HEK293 (cell line): ENCODE results near the gene RRP9.

Experiments used
- CTCF ChIA-PET: fragments of 350-600 bp; formaldehyde crosslinking; extraction: SDS; loops from one replicate; lab custom pipeline; 2021; ENCODE audit warnings: antibody characterized with exemption; lab: Yijun Ruan, JAX
- POLR2A ChIA-PET: fragments of 300-600 bp; formaldehyde crosslinking; extraction: SDS; loops from one replicate; lab custom pipeline; 2020; ENCODE audit warnings: antibody characterized with exemption, inconsistent platforms; lab: Yijun Ruan, JAX
- H3K27ac ChIP-seq: fragments of 200-500 bp; sonication (Bioruptor generic); 2 replicates; pipeline ENCODE4 v1.5.1; 2014; ENCODE audit warnings: low read depth, low read length, control low read depth, inconsistent platforms; ENCODE audit errors: extremely low read depth
- H3K36me3 ChIP-seq, 2 experiments: fragments of 200-500 bp in 1 of 2; sonication (Bioruptor generic) in 1 of 2; 1 replicate in 1 of 2; 2 replicates in 1 of 2; pipeline ENCODE4 v1.5.1; 2014 to 2017; ENCODE audit warnings: inconsistent platforms in 2 of 2, low read length in 2 of 2; ENCODE audit not compliant: control insufficient read depth in 2 of 2, insufficient read depth in 1 of 2
- H3K4me1 ChIP-seq: fragments of 200-500 bp; sonication (Bioruptor generic); 2 replicates; pipeline ENCODE4 v1.5.1; 2014; ENCODE audit warnings: mild to moderate bottlenecking, low read length, inconsistent platforms; ENCODE audit not compliant: control insufficient read depth, insufficient read depth
- H3K4me3 ChIP-seq: 2 replicates; pipeline ENCODE4 v1.5.1; 2011; ENCODE audit warnings: low read depth, mild to moderate bottlenecking, control low read depth, low read length, moderate library complexity
- H3K9me3 ChIP-seq: fragments of 200-500 bp; sonication (Bioruptor generic); 2 replicates; pipeline ENCODE4 v1.5.1; 2014; ENCODE audit warnings: low read depth, low read length, inconsistent platforms; ENCODE audit not compliant: control insufficient read depth, insufficient read depth
- EGR2 ChIP-seq: fragments of 450-650 bp; formaldehyde crosslinking; IDR thresholded peaks from 2 replicates; pipeline ENCODE4 v1.5.1; 2016; ENCODE audit warnings: low read depth, missing biosample characterization, missing genetic modification characterization
- GLI4 ChIP-seq: fragments of 450-650 bp; formaldehyde crosslinking; IDR thresholded peaks from 2 replicates; pipeline ENCODE4 v1.5.1; 2016; ENCODE audit warnings: missing biosample characterization, missing genetic modification characterization
- GLIS2 ChIP-seq: fragments of 450-650 bp; formaldehyde crosslinking; IDR thresholded peaks from 2 replicates; pipeline ENCODE4 v1.5.1; 2016; ENCODE audit warnings: missing biosample characterization, missing genetic modification characterization
- MZF1 ChIP-seq: fragments of 450-650 bp; formaldehyde crosslinking; IDR thresholded peaks from 2 replicates; pipeline ENCODE4 v1.5.1; 2017; ENCODE audit warnings: missing biosample characterization, missing genetic modification characterization, borderline replicate concordance
- OVOL3 ChIP-seq: fragments of 450-650 bp; formaldehyde crosslinking; IDR thresholded peaks from 2 replicates; pipeline ENCODE4 v1.5.1; 2016; ENCODE audit warnings: missing biosample characterization, missing genetic modification characterization
- ZFHX2 ChIP-seq: fragments of 450-650 bp; formaldehyde crosslinking; conservative IDR thresholded peaks from 2 replicates; pipeline ENCODE4 v1.5.1; 2016; ENCODE audit warnings: missing biosample characterization, missing genetic modification characterization
- ZFP69B ChIP-seq: fragments of 450-650 bp; formaldehyde crosslinking; IDR thresholded peaks from 2 replicates; pipeline ENCODE4 v1.5.1; 2016; ENCODE audit warnings: missing biosample characterization, missing genetic modification characterization
- ZNF140 ChIP-seq: fragments of 450-650 bp; formaldehyde crosslinking; IDR thresholded peaks from 2 replicates; pipeline ENCODE4 v1.5.1; 2016; ENCODE audit warnings: missing biosample characterization, missing genetic modification characterization
- ZNF302 ChIP-seq: fragments of 450-650 bp; formaldehyde crosslinking; IDR thresholded peaks from 2 replicates; pipeline ENCODE4 v1.5.1; 2016; ENCODE audit warnings: missing biosample characterization, missing genetic modification characterization, low read depth
- ZNF354C ChIP-seq: fragments of 450-650 bp; formaldehyde crosslinking; IDR thresholded peaks from 2 replicates; pipeline ENCODE4 v1.5.1; 2016; ENCODE audit warnings: missing biosample characterization, missing genetic modification characterization, low read depth, borderline replicate concordance
- ZNF391 ChIP-seq: fragments of 450-650 bp; formaldehyde crosslinking; IDR thresholded peaks from 2 replicates; pipeline ENCODE4 v1.5.1; 2016; ENCODE audit warnings: low read depth, missing biosample characterization, missing genetic modification characterization, borderline replicate concordance
- ZNF426 ChIP-seq: fragments of 450-650 bp; formaldehyde crosslinking; IDR thresholded peaks from 2 replicates; pipeline ENCODE4 v1.5.1; 2017; ENCODE audit warnings: missing biosample characterization, missing genetic modification characterization, mild to moderate bottlenecking, inconsistent platforms, moderate library complexity
- ZNF473 ChIP-seq: fragments of 450-650 bp; formaldehyde crosslinking; IDR thresholded peaks from 2 replicates; pipeline ENCODE4 v1.5.1; 2017; ENCODE audit warnings: missing biosample characterization, missing genetic modification characterization
- ZNF521 ChIP-seq: fragments of 450-650 bp; formaldehyde crosslinking; IDR thresholded peaks from 2 replicates; pipeline ENCODE4 v1.5.1; 2017; ENCODE audit warnings: missing biosample characterization, mild to moderate bottlenecking, missing genetic modification characterization
- ZNF560 ChIP-seq: fragments of 450-650 bp; formaldehyde crosslinking; IDR thresholded peaks from 2 replicates; pipeline ENCODE4 v1.5.1; 2017; ENCODE audit warnings: missing biosample characterization, missing genetic modification characterization, borderline replicate concordance
- ZNF624 ChIP-seq: fragments of 450-650 bp; formaldehyde crosslinking; IDR thresholded peaks from 2 replicates; pipeline ENCODE4 v1.5.1; 2017; ENCODE audit warnings: missing biosample characterization, missing genetic modification characterization
- ZNF677 ChIP-seq: fragments of 450-650 bp; IDR thresholded peaks from 2 replicates; pipeline ENCODE4 v1.5.0; 2018; ENCODE audit warnings: missing biosample characterization, mild to moderate bottlenecking, missing genetic modification characterization, moderate library complexity
- ZNF707 ChIP-seq: fragments of 450-650 bp; formaldehyde crosslinking; IDR thresholded peaks from 2 replicates; pipeline ENCODE4 v1.5.1; 2016; ENCODE audit warnings: missing biosample characterization, missing genetic modification characterization
- ZNF791 ChIP-seq: fragments of 450-650 bp; formaldehyde crosslinking; IDR thresholded peaks from 2 replicates; pipeline ENCODE4 v1.5.1; 2016; ENCODE audit warnings: missing biosample characterization, missing genetic modification characterization
- TF ChIP-seq, protein P1 (sequence below): fragments of 450-650 bp; formaldehyde crosslinking; IDR thresholded peaks from 2 replicates; pipeline ENCODE4 v1.5.1; 2017; ENCODE audit warnings: missing biosample characterization, missing genetic modification characterization
- TF ChIP-seq, protein P2 (sequence below): fragments of 450-650 bp; formaldehyde crosslinking; IDR thresholded peaks from 2 replicates; pipeline ENCODE4 v1.5.1; 2016; ENCODE audit warnings: missing biosample characterization, missing genetic modification characterization
- TF ChIP-seq, protein P3 (sequence below): fragments of 450-650 bp; formaldehyde crosslinking; IDR thresholded peaks from 2 replicates; pipeline ENCODE4 v1.5.1; 2016; ENCODE audit warnings: missing biosample characterization, missing genetic modification characterization

RRP9 gene

DNA sequence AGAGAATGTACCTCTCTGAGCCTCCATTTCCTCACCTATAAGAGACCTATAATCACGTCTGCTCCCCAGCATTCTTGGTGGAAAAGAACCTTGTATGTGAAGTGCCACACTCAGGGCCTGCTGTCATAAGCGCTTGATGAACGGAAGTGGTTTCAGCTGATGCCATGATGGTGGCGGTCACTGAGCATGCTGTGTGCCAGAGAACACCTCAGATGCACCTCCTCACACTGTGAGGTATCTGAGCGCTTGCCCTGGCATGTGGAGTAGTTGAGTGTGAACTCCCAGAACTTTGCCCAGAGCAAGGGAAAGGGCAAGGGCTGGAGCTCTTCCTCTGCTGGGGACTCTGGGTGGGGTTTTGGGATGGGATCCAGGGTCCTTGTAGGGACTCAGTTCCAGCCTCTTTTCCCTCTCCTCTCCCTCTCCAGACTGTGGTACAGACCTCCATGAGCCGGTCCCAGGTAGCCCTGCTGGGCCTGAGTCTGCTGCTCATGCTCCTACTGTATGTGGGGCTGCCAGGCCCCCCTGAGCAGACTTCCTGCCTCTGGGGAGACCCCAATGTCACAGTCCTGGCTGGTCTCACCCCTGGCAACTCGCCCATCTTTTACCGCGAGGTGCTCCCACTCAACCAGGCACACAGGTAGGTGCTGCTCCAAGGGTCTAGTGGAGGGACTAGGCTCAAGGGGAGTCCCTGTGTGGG is 35.9 kb upstream of the RRP9 start:
- TF ChIP-seq ZNF473 (tag by site-specific recombination) (no peak), ZNF391 (tag by site-specific recombination) (no peak), ZNF560 (tag by site-specific recombination) (no peak), ZNF426 (no peak), ZNF791 (tag by site-specific recombination) (no peak), ZNF707 (no peak), ZFP69B (tag by site-specific recombination) (no peak), ZNF677 (tag by site-specific recombination) (no peak), ZNF521 (tag by site-specific recombination) (no peak), GLI4 (tag by site-specific recombination) (no peak), ZNF624 (tag by site-specific recombination) (no peak), ZNF140 (tag by site-specific recombination) (no peak), GLIS2 (tag by site-specific recombination) (no peak), ZNF302 (tag by site-specific recombination) (no peak), EGR2 (tag by site-specific recombination) (no peak)
- TF ChIP-seq, protein P1, sequence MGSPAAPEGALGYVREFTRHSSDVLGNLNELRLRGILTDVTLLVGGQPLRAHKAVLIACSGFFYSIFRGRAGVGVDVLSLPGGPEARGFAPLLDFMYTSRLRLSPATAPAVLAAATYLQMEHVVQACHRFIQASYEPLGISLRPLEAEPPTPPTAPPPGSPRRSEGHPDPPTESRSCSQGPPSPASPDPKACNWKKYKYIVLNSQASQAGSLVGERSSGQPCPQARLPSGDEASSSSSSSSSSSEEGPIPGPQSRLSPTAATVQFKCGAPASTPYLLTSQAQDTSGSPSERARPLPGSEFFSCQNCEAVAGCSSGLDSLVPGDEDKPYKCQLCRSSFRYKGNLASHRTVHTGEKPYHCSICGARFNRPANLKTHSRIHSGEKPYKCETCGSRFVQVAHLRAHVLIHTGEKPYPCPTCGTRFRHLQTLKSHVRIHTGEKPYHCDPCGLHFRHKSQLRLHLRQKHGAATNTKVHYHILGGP (tag by site-specific recombination), result no peak
- H3K9me3 ChIP-seq, result no peaks in the 10 kb centered on the region
- H3K4me1 ChIP-seq, result no peaks in the 10 kb centered on the region
- H3K36me3 ChIP-seq, result peaks cover 0 to 8% of the 10 kb centered on the region in 2 experiments; a peak in 1 of 3 replicates
- H3K4me3 ChIP-seq, result no peak overlapping the region
- no peak overlapping the region for H3K27ac ChIP-seq
- ChIA-PET CTCF (interaction anchor here (0.8 kb wide), 1 partner anchor 36 kb away, joined by 3 read pairs; the partner anchor contains the start of gene RRP9), POLR2A (interaction anchor here (1.6 kb wide), 1 partner anchor 15 kb away, joined by 4 read pairs; no protein-coding TSS in a partner anchor)

DNA sequence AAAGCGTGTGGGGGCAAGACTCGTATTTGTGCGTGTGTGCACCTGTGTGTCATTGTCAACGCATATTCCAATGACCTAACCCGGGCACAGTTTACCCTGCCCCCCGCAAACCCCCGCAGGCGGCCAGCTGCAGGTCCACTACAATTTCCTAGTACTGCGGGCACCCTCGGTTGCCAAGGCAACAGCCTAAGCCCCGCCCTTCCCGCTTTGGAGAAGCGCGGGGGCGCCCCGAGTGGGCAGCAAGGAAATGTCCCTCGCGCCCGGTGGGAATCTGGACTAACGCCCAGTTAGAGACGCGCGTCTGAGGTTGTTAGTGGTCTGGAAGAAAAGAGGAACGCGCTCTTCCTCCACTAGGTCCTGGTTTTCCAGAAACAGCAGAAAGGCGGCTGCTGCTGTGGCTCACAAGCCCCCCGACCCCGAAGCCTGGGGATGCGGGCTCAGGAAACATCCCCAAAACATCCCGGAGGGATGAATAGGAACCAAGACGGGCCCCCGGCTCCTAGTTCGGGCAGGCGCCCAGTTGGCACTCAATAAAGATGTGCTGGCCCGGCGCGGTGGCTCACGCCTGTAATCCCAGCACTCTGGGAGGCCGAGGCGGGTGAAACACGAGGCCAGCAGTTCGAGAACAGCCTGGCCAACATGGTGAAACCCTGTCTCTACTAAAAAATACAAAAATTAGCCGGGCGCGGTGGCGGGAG is 34.3 kb upstream of the RRP9 start:
- ChIA-PET POLR2A (interaction anchor here (1.6 kb wide), 1 partner anchor 17 kb away, joined by 4 read pairs; no protein-coding TSS in a partner anchor), CTCF (interaction anchor here (3.2 kb wide), 1 partner anchor 33 kb away, joined by 22 read pairs; the partner anchor contains the start of gene PARP3)
- no peaks in the 10 kb centered on the region for H3K4me1 ChIP-seq
- no peaks in the 10 kb centered on the region for H3K9me3 ChIP-seq
- TF ChIP-seq MZF1 (no peak), ZNF354C (tag by site-specific recombination) (no peak), OVOL3 (tag by site-specific recombination) (no peak), ZFHX2 (tag by site-specific recombination) (0 out of 2 replicates have a peak, but pooled peaks have one; percentile 7)
- TF ChIP-seq, protein P2, sequence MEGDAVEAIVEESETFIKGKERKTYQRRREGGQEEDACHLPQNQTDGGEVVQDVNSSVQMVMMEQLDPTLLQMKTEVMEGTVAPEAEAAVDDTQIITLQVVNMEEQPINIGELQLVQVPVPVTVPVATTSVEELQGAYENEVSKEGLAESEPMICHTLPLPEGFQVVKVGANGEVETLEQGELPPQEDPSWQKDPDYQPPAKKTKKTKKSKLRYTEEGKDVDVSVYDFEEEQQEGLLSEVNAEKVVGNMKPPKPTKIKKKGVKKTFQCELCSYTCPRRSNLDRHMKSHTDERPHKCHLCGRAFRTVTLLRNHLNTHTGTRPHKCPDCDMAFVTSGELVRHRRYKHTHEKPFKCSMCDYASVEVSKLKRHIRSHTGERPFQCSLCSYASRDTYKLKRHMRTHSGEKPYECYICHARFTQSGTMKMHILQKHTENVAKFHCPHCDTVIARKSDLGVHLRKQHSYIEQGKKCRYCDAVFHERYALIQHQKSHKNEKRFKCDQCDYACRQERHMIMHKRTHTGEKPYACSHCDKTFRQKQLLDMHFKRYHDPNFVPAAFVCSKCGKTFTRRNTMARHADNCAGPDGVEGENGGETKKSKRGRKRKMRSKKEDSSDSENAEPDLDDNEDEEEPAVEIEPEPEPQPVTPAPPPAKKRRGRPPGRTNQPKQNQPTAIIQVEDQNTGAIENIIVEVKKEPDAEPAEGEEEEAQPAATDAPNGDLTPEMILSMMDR (tag by site-specific recombination), result no peak
- TF ChIP-seq, protein P3, sequence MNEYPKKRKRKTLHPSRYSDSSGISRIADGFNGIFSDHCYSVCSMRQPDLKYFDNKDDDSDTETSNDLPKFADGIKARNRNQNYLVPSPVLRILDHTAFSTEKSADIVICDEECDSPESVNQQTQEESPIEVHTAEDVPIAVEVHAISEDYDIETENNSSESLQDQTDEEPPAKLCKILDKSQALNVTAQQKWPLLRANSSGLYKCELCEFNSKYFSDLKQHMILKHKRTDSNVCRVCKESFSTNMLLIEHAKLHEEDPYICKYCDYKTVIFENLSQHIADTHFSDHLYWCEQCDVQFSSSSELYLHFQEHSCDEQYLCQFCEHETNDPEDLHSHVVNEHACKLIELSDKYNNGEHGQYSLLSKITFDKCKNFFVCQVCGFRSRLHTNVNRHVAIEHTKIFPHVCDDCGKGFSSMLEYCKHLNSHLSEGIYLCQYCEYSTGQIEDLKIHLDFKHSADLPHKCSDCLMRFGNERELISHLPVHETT, result no peak
- no peak overlapping the region for H3K4me3 ChIP-seq
- H3K27ac ChIP-seq, result no peak overlapping the region
- peaks cover 0 to 14% of the 10 kb centered on the region in 2 experiments; a peak in 1 of 3 replicates for H3K36me3 ChIP-seq
